Measurements from ENCODE around the gene PTX3. TPM values are rescaled to one million over a fixed set of nuclear protein-coding genes. Genes with fewer than 3 reads are reported as not detected.

PTX3 gene
- total RNA-seq, 1 experiment from 2014 or later, result 0.73 TPM

DNA sequence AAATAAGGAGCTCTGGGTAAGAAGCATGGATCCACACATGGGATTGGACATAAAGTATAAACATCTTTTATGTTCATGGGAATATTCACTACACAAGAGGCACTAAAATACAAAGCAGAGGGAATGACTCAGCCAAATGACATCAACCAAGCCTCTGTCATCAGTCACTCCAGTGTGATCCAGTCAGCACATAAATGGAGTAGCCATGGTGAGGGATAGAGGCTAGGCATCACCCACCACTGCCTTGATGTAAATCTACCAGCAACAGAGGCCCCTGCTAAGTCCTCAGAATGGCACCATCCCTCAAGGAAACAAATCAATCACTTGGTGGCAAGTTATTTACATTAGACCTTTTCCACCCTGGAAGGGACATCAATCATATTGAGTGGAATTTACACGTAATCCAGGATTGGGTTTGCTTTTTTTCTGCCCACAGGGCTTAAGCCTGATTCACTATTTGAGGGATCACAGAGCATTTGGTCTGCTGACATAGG lies 39.3 kb downstream of the PTX3 start:
- Histone ChIP-seq H3K36me3 (replicated peaks; ENCODE audit: control insufficient read depth, insufficient read depth, low read length) (no peaks in the 10 kb centered on the region), H3K4me3 (ENCODE audit: insufficient read depth, low read depth, low read length) (no peak overlapping the region), H3K27me3 (ENCODE audit: control insufficient read depth, insufficient read depth, low read length) (no peaks in the 10 kb centered on the region)
- DNase-seq, result no peak

DNA sequence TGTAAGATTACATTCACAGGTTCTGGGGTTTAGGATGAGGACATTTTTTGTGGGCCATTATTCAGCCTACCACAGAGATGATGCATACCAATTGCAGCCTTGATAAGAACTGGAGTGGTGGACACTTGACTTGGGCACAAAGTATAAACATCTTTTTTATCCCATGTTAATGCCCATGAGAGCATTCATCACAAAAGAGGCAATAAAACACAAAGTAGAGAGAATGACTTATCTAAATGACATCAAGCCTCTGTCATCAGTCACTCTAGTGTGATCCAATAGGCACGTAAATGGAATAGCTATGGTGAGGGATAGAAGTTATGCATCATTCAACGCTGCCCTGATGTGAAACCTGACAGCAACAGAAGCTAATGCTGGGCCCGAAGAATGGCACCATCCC lies 40.8 kb downstream of the PTX3 start:
- Histone ChIP-seq H3K4me3 (ENCODE audit: insufficient read depth, low read depth, low read length) (no peak overlapping the region), H3K27me3 (ENCODE audit: control insufficient read depth, insufficient read depth, low read length) (no peaks in the 10 kb centered on the region), H3K36me3 (replicated peaks; ENCODE audit: control insufficient read depth, insufficient read depth, low read length) (no peaks in the 10 kb centered on the region)
- DNase-seq, result no peak

DNA sequence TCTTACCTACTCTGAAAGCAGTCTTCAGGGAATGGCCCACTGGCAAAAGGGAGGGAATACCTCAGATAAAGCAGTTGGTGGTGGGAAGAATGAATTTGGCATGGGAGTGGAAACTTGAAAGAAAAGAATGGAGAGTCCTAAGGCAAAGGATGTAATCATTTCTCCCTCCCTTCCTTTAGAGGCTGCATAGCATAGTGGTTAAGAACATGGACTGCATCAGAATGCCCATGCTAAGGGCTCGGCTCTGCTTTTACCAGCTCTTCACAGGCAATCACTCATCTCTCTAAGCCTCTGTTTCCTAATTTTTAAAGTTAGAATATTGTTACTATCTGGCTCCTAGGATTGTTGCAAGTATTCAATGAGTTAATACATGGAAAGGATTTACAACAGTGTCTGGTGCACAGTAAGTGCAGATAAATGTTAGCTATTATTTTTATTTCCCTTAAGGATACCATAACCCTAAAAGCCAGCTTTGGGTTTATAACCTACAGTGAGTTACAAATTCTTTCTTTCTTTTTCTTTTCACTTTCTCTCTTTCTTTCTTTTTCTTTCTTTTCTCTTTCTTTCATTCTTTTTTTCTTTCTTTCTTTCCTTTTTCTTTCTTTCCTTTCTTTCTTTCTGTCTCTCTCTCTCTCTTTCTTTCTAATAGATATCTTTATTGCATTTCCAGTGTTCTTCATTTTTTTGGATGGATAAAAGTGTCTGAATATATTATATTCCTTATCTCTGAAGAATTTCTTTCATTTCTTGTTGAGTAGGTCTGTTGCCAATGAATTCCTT lies 43.0 kb downstream of the PTX3 start:
- H3K4me3 ChIP-seq (ENCODE audit: insufficient read depth, low read depth, low read length), result no peak overlapping the region

DNA sequence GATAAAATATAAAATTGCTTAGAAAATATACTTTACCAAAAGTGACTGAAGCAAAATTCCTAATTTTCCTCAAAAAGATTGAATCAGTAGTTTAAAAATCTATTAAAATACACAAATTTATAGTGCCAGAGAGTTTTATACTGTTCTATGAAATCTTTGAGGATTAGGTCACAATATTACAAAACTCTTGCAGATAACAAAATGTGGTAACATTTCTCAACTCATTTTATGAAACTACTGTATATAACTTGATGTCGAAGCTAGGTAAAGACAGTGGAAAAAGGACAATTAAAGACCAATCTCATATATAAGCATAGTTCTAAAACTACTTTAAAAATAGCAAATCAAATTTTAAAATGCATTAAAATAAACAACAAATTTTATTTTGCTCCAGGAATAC lies 50.7 kb downstream of the PTX3 start:
- Histone ChIP-seq H3K36me3 (replicated peaks; ENCODE audit: control insufficient read depth, insufficient read depth, low read length) (no peaks in the 10 kb centered on the region), H3K4me3 (ENCODE audit: insufficient read depth, low read depth, low read length) (no peak overlapping the region), H3K27me3 (ENCODE audit: control insufficient read depth, insufficient read depth, low read length) (no peaks in the 10 kb centered on the region)
- DNase-seq, result no peak

More for the DNA sequence above, 43.0 kb downstream of the PTX3 start:
- Histone ChIP-seq H3K36me3 (replicated peaks; ENCODE audit: control insufficient read depth, insufficient read depth, low read length) (no peaks in the 10 kb centered on the region), H3K27me3 (ENCODE audit: control insufficient read depth, insufficient read depth, low read length) (no peaks in the 10 kb centered on the region)
- no peak for DNase-seq

DNA sequence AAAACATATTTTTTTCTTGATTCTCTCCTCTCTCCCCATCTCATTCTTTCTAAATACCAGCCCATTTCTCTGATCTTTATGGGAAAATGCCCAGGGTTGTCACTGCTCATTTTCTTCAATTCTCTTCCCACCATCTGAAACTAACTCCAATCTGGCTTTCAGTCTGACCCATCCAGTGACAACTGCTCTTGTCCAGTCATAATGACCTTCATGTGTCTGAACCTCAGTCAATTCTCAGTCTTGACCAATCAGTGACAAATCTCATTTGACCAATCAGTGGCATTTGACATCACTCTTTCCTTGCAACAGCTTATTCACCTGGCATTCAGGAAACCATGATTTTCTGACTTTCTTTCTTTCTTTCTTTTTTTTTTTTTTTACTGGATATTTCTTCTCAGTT lies 51.5 kb downstream of the PTX3 start:
- H3K27me3 ChIP-seq (ENCODE audit: control insufficient read depth, insufficient read depth, low read length), result no peaks in the 10 kb centered on the region
- H3K4me3 ChIP-seq (ENCODE audit: insufficient read depth, low read depth, low read length), result no peak overlapping the region
- no peak for DNase-seq
- no peaks in the 10 kb centered on the region for H3K36me3 ChIP-seq (replicated peaks; ENCODE audit: control insufficient read depth, insufficient read depth, low read length)

DNA sequence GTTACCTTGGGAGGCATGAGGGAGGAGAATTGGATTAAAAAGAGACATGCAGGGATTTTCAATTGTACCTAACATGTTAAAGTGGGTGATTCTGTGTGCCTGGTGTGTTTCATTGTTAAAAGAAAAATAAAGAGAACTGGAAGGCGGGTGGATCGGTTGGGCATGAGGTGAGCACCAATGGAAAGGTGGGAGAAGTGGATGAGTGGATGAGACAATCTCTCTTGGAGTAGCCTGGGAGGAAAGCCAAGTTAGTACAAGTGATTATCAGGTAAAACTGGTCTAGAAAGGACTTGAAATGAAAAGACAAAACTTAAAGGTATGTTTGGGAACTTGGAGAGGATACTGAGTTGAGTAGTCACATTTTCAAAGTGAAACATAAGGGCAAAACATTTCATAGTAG lies 54.5 kb downstream of the PTX3 start:
- no peak for DNase-seq
- H3K27me3 ChIP-seq (ENCODE audit: control insufficient read depth, insufficient read depth, low read length), result no peaks in the 10 kb centered on the region

More for the DNA sequence above, 54.5 kb downstream of the PTX3 start:
- no peaks in the 10 kb centered on the region for H3K36me3 ChIP-seq (replicated peaks; ENCODE audit: control insufficient read depth, insufficient read depth, low read length)
- H3K4me3 ChIP-seq (ENCODE audit: insufficient read depth, low read depth, low read length), result no peak overlapping the region

Other genes starting within 250 kb of the PTX3 start
- gene VEPH1, start 66.6 kb downstream of the PTX3 start, total RNA-seq (2014; rRNA removed; shearing (Covaris generic)), result 0.67 and 3.3 TPM in 2 replicates